ENCODE measurements around the gene SEMA3D. TPM values are rescaled to one million over a fixed set of nuclear protein-coding genes. Genes with fewer than 3 reads are reported as not detected.

SEMA3D gene
- total RNA-seq, 1 experiment from 2014 or later = 4.8 TPM

DNA sequence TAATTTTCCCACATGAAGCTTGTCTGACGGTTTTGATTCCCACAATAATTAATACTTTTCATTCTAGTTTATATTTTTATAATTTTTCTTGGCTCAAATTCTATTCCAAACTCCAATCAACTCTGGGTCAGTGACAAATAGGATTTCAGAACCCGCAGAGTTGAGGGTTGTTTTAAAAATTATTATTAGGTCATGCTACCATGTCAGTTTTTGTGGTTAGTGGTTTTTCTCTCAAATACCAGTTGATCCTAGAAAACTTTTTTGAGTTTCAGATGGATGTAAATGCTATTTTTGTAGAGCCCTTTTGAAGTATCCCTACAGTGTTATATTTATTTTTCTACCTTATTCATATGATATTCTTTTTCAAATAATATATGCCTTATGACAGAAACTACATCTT, 237.4 kb downstream of the SEMA3D start:
- H4K20me1 ChIP-seq (ENCODE audit: insufficient read depth) = no peaks in the 10 kb centered on the region
- H3K27ac ChIP-seq = no peak overlapping the region
- H3K27me3 ChIP-seq (ENCODE audit: insufficient read depth, low read depth) = no peaks in the 10 kb centered on the region
- no peaks in the 10 kb centered on the region for H3K36me3 ChIP-seq (ENCODE audit: low read depth)
- no peak for DNase-seq
- no peaks in the 10 kb centered on the region for H3K79me2 ChIP-seq (ENCODE audit: low read depth)
- no peaks in the 10 kb centered on the region for H3K9me3 ChIP-seq (ENCODE audit: insufficient read depth, low read depth)
- no TSS peak for BruUV-seq (replicated peaks)
- CTCF ChIA-PET = no interaction called here
- no peak overlapping the region for H3K4me2 ChIP-seq
- no peaks in the 10 kb centered on the region for H3K9me2 ChIP-seq (ENCODE audit: insufficient read depth)
- POLR2A ChIA-PET (ENCODE audit: unreplicated experiment) = no interaction called here
- TF ChIP-seq, protein P1, sequence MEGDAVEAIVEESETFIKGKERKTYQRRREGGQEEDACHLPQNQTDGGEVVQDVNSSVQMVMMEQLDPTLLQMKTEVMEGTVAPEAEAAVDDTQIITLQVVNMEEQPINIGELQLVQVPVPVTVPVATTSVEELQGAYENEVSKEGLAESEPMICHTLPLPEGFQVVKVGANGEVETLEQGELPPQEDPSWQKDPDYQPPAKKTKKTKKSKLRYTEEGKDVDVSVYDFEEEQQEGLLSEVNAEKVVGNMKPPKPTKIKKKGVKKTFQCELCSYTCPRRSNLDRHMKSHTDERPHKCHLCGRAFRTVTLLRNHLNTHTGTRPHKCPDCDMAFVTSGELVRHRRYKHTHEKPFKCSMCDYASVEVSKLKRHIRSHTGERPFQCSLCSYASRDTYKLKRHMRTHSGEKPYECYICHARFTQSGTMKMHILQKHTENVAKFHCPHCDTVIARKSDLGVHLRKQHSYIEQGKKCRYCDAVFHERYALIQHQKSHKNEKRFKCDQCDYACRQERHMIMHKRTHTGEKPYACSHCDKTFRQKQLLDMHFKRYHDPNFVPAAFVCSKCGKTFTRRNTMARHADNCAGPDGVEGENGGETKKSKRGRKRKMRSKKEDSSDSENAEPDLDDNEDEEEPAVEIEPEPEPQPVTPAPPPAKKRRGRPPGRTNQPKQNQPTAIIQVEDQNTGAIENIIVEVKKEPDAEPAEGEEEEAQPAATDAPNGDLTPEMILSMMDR (conservative IDR thresholded peaks at IDR 0.05) = no peak
- no peak for TF ChIP-seq EZH2 (IDR thresholded peaks at IDR 0.05; ENCODE audit: low read depth)
- intact Hi-C loops (cut with micrococcal nuclease; ENCODE audit: unreplicated experiment) = no loop called here
- H2AFZ ChIP-seq = no peak overlapping the region
- no peaks in the 10 kb centered on the region for H3F3A ChIP-seq (ENCODE audit: insufficient read depth, low read depth)
- no peak overlapping the region for H3K4me3 ChIP-seq
- no peaks in the 10 kb centered on the region for H3K4me1 ChIP-seq (replicated peaks; ENCODE audit: insufficient read depth)

DNA sequence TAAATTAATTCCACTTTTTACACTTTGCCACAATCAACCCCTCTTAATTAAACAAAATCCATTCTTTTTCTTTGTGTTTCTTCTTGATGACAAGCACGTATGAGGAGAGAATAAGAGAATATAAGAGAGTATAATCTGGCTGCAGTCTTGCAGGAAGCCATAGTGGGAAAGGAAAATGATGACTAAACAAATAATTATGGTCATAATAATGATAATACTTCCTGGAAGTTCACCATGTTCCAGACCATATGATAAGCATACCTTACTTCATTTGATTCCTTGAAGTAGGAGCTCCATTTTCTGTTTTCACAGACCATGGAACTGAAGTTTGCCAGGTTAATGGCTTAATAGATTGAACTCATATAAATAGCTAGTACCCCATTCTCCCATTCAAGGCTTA, 237.8 kb downstream of the SEMA3D start:
- no peaks in the 10 kb centered on the region for H3K4me1 ChIP-seq (replicated peaks; ENCODE audit: insufficient read depth)
- no peak overlapping the region for H2AFZ ChIP-seq
- no peaks in the 10 kb centered on the region for H3K9me3 ChIP-seq (ENCODE audit: insufficient read depth, low read depth)
- H3F3A ChIP-seq (ENCODE audit: insufficient read depth, low read depth) = no peaks in the 10 kb centered on the region
- intact Hi-C loops (cut with micrococcal nuclease; ENCODE audit: unreplicated experiment) = no loop called here
- TF ChIP-seq EZH2 (IDR thresholded peaks at IDR 0.05; ENCODE audit: low read depth) = no peak
- TF ChIP-seq, protein P1 (conservative IDR thresholded peaks at IDR 0.05) = no peak
- H3K4me2 ChIP-seq = no peak overlapping the region
- no peaks in the 10 kb centered on the region for H3K9me2 ChIP-seq (ENCODE audit: insufficient read depth)
- CTCF ChIA-PET = no interaction called here
- no peaks in the 10 kb centered on the region for H3K36me3 ChIP-seq (ENCODE audit: low read depth)
- POLR2A ChIA-PET (ENCODE audit: unreplicated experiment) = no interaction called here
- no peaks in the 10 kb centered on the region for H4K20me1 ChIP-seq (ENCODE audit: insufficient read depth)
- no peaks in the 10 kb centered on the region for H3K79me2 ChIP-seq (ENCODE audit: low read depth)
- H3K27ac ChIP-seq = no peak overlapping the region
- DNase-seq = no peak
- H3K27me3 ChIP-seq (ENCODE audit: insufficient read depth, low read depth) = no peaks in the 10 kb centered on the region
- no TSS peak for BruUV-seq (replicated peaks)
- no peak overlapping the region for H3K4me3 ChIP-seq

DNA sequence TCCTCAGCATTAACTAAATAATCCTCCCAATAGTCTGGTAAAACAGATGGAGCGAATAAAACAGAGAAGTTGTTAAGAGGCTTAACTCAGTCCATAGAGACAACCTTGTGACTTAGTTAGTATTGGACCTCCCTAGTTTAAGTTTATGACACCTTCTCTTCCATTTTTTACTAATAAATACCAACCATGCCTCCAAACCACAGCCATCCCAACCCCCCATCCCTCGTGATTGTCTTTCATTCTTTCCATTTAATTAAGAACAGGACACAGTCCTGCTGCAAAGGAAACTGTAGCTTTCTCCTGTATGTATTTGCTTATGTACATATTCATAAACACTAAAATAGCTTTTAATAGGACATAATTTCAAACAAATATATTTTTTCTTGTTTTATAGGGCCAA, 238.2 kb downstream of the SEMA3D start:
- ChIA-PET CTCF (no interaction called here), POLR2A (ENCODE audit: unreplicated experiment) (no interaction called here)
- Histone ChIP-seq H3K4me2 (no peak overlapping the region), H3K27ac (no peak overlapping the region), H4K20me1 (ENCODE audit: insufficient read depth) (no peaks in the 10 kb centered on the region), H3F3A (ENCODE audit: insufficient read depth, low read depth) (no peaks in the 10 kb centered on the region), H3K27me3 (ENCODE audit: insufficient read depth, low read depth) (no peaks in the 10 kb centered on the region), H3K79me2 (ENCODE audit: low read depth) (no peaks in the 10 kb centered on the region), H3K4me1 (replicated peaks; ENCODE audit: insufficient read depth) (no peaks in the 10 kb centered on the region), H3K9me3 (ENCODE audit: insufficient read depth, low read depth) (no peaks in the 10 kb centered on the region), H2AFZ (no peak overlapping the region), H3K9me2 (ENCODE audit: insufficient read depth) (no peaks in the 10 kb centered on the region), H3K36me3 (ENCODE audit: low read depth) (no peaks in the 10 kb centered on the region), H3K4me3 (no peak overlapping the region)
- TF ChIP-seq, protein P1 (conservative IDR thresholded peaks at IDR 0.05) = no peak
- no peak for TF ChIP-seq EZH2 (IDR thresholded peaks at IDR 0.05; ENCODE audit: low read depth)
- BruUV-seq (replicated peaks) = no TSS peak
- intact Hi-C loops (cut with micrococcal nuclease; ENCODE audit: unreplicated experiment) = no loop called here
- DNase-seq = no peak
